Body of pancreas (tissue), 4 donors: ENCODE data around the gene GAD1. TPM values are rescaled to one million over a fixed set of nuclear protein-coding genes. Genes with fewer than 3 reads are reported as not detected.
A peak's percentile ranks its signal among the peaks of the same experiment; 100 is the strongest.

Experiments
- ATAC-seq: fragments of 150-250 bp; one replicate; pipeline ENCODE4 v1.9.1; 2016
- DNase-seq, 4 donors: peaks; one replicate each; pipeline ENCODE4 v3.0.0-alpha.2; 2019
- H3K27ac ChIP-seq, 4 donors: fragments of 200-600 bp; sonication (generic); 1 replicate in 3 of 4; 2 replicates in 1 of 4; pipeline versions ENCODE4 v1.5.1 to v1.6.1; 2016 to 2019; ENCODE audit warnings: mild to moderate bottlenecking in 1 of 4, mixed read lengths in 1 of 4, moderate library complexity in 1 of 4
- H3K27me3 ChIP-seq, 2 donors: fragments of 200-600 bp; sonication (generic); one replicate each; pipeline ENCODE4 v1.6.0; 2016; ENCODE audit warnings: mild to moderate bottlenecking in 1 of 2
- H3K36me3 ChIP-seq, 2 donors: fragments of 200-600 bp; sonication (generic); replicated peaks in 1 of 2; 2 replicates each; pipeline ENCODE4 v1.5.1; 2016; ENCODE audit warnings: low read depth in 2 of 2; ENCODE audit not compliant: insufficient read depth in 1 of 2
- H3K4me1 ChIP-seq: fragments of 200-600 bp; sonication (generic); one replicate; pipeline ENCODE4 v1.6.0; 2016
- H3K4me3 ChIP-seq, 2 donors: fragments of 200-600 bp; sonication (generic); 1 replicate in 1 of 2; 2 replicates in 1 of 2; pipeline ENCODE4 v1.5.1; 2016 to 2019
- H3K9me3 ChIP-seq, 3 donors: fragments of 200-600 bp; sonication (generic); 1 replicate in 2 of 3; 2 replicates in 1 of 3; pipeline ENCODE4 v1.5.1; 2016
- POLR2A ChIP-seq, 3 donors: fragments of 450-650 bp; IDR thresholded peaks; one replicate each; pipeline ENCODE4 v1.6.1; 2016; ENCODE audit warnings: antibody characterized with exemption in 3 of 3, mild to moderate bottlenecking in 2 of 3
- WGBS, 2 donors: methylation state at CpG; one replicate each; pipeline ENCODE4 v1.1.5; 2017; 5-methylcytosine and 5-hydroxymethylcytosine counted together
- intact Hi-C: fragments of 100-400 bp; cut with DNase I; formaldehyde crosslinking; loops from one replicate; pipeline ENCODE4 v1.15.1; 2023
- total RNA-seq, 2 donors: library from RNA; depleted of rRNA; stranded (reverse); fragments of >200 nt; gene quantifications; one replicate each; pipeline ENCODE4 v1.1.0, GENCODE V29; 2016
- TF ChIP-seq, protein P1 (sequence below), 7 experiments: fragments of 450-650 bp in 4 of 7; fragments of 200-600 bp in 3 of 7; sonication (generic) in 3 of 7; IDR thresholded peaks; one replicate each; pipeline ENCODE4 v1.5.1; 2016 to 2019; ENCODE audit warnings: antibody characterized with exemption in 7 of 7

The GAD1 gene
- total RNA-seq, 2 donors from 2014 or later = not detected

DNA sequence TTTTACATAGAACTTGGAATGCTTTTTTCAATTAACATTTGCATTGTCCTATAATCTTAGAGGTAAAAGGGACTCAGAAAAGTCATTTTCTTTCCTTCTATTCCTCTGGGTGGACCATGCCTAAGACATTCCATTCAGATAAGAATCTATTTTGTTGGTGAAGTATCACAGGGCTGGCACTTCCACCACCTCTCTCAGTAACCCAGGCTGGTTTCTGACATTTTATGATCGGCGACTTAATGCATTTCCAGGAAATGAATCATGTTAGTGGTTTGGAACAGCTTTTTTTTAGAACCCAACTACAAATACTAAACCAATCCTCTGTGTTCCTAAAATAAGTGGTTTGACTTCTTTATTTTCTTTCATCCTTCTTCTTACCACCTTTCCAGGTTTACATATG lies 27.0 kb downstream of the GAD1 start:
- Histone ChIP-seq H3K4me1 (no peaks in the 10 kb centered on the region), H3K4me3 (no peak overlapping the region), H3K36me3 (no peaks in the 10 kb centered on the region), H3K27ac (no peak overlapping the region), H3K27me3 (no peaks in the 10 kb centered on the region), H3K9me3 (no peaks in the 10 kb centered on the region)
- no peak for TF ChIP-seq POLR2A (IDR thresholded peaks at IDR 0.05)
- TF ChIP-seq, protein P1, sequence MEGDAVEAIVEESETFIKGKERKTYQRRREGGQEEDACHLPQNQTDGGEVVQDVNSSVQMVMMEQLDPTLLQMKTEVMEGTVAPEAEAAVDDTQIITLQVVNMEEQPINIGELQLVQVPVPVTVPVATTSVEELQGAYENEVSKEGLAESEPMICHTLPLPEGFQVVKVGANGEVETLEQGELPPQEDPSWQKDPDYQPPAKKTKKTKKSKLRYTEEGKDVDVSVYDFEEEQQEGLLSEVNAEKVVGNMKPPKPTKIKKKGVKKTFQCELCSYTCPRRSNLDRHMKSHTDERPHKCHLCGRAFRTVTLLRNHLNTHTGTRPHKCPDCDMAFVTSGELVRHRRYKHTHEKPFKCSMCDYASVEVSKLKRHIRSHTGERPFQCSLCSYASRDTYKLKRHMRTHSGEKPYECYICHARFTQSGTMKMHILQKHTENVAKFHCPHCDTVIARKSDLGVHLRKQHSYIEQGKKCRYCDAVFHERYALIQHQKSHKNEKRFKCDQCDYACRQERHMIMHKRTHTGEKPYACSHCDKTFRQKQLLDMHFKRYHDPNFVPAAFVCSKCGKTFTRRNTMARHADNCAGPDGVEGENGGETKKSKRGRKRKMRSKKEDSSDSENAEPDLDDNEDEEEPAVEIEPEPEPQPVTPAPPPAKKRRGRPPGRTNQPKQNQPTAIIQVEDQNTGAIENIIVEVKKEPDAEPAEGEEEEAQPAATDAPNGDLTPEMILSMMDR (IDR thresholded peaks at IDR 0.05) = no peak
- no peak for DNase-seq
- 57 to 69% methylated on average over 2 of the region's 2 CpGs for WGBS, 2 donors
- intact Hi-C loops = no loop called here
- ATAC-seq = no peak

GRCh38 chr2:170845343-170845742 lies 28.7 kb downstream of the GAD1 start:
- intact Hi-C loops = no loop called here
- 71 to 81% methylated on average over 10 of the region's 10 CpGs for WGBS, 2 donors
- DNase-seq (no peak), ATAC-seq (no peak)
- H3K27me3 ChIP-seq = no peaks in the 10 kb centered on the region
- no peak overlapping the region for H3K27ac ChIP-seq
- no peaks in the 10 kb centered on the region for H3K4me1 ChIP-seq
- no peaks in the 10 kb centered on the region for H3K9me3 ChIP-seq
- H3K4me3 ChIP-seq = no peak overlapping the region
- no peaks in the 10 kb centered on the region for H3K36me3 ChIP-seq
- no peak for TF ChIP-seq POLR2A (IDR thresholded peaks at IDR 0.05)
- TF ChIP-seq, protein P1 (IDR thresholded peaks at IDR 0.05) = no peak

- TF ChIP-seq, protein P1 (IDR thresholded peaks at IDR 0.05) = no peak
- TF ChIP-seq POLR2A (IDR thresholded peaks at IDR 0.05) = no peak
- no peaks in the 10 kb centered on the region for H3K9me3 ChIP-seq
- H3K36me3 ChIP-seq = no peaks in the 10 kb centered on the region
- no peaks in the 10 kb centered on the region for H3K27me3 ChIP-seq
- DNase-seq (peak in 1 of 4 donors; percentile 19), ATAC-seq (no peak)
- H3K4me1 ChIP-seq = no peaks in the 10 kb centered on the region
- intact Hi-C loops = no loop called here
- no peak overlapping the region for H3K4me3 ChIP-seq
- H3K27ac ChIP-seq = no peak overlapping the region
These were observed 29.6 kb downstream of the GAD1 start for GRCh38 chr2:170846314-170846713.

DNA sequence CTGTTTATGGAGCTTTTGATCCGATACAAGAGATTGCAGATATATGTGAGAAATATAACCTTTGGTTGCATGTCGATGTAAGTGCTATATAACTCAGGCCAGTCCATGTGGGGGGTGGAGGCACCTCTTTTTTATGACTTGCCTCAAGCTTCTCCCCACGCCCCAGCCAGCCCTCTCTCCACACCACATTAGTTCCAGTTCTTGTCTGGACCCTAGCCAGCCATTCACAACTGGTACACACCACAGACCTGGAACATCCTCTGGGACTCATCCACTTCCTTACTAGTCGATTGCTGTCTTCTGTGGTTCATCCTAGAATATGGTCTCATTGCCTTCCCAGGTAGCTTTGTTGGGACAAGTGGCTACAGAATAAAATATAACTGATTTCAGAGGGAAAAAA lies 31.0 kb downstream of the GAD1 start:
- H3K27ac ChIP-seq = no peak overlapping the region
- H3K36me3 ChIP-seq = no peaks in the 10 kb centered on the region
- 80 to 82% methylated on average over 4 of the region's 4 CpGs for WGBS, 2 donors
- H3K4me3 ChIP-seq = no peak overlapping the region
- DNase-seq = no peak
- no peaks in the 10 kb centered on the region for H3K9me3 ChIP-seq
- TF ChIP-seq, protein P1 (IDR thresholded peaks at IDR 0.05) = no peak
- H3K4me1 ChIP-seq = no peaks in the 10 kb centered on the region
- ATAC-seq = no peak
- intact Hi-C loops = no loop called here
- no peaks in the 10 kb centered on the region for H3K27me3 ChIP-seq

DNA sequence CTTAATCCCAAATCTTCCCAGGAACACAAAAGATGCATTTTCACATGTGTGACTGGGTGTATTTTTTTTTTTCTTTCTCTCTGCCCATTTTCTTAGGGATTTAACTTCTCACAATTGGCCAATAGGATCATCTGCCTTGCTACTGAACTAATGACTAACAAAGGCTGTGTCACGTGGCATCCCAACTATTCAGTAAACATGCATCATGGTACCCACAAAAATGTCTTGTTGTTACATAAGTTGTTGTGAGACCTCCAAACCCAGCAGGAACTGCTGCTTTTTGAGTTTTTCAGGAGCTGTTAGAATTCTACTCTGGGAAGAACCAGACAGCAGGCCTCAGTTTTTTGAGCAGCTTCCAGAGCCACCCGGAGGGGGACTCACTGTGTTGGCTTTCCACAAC lies 31.9 kb downstream of the GAD1 start:
- 87 to 95% methylated on average over 2 of the region's 2 CpGs for WGBS, 2 donors
- H3K4me3 ChIP-seq = no peak overlapping the region
- ATAC-seq (no peak), DNase-seq (no peak)
- intact Hi-C loops = no loop called here
- H3K27ac ChIP-seq = no peak overlapping the region
- H3K4me1 ChIP-seq = no peaks in the 10 kb centered on the region
- H3K9me3 ChIP-seq = no peaks in the 10 kb centered on the region
- TF ChIP-seq POLR2A (IDR thresholded peaks at IDR 0.05) = no peak
- TF ChIP-seq, protein P1 (IDR thresholded peaks at IDR 0.05) = no peak
- no peaks in the 10 kb centered on the region for H3K27me3 ChIP-seq
- no peaks in the 10 kb centered on the region for H3K36me3 ChIP-seq
